ENCODE data around the gene CCDC136. TPM values are rescaled to one million over a fixed set of nuclear protein-coding genes. Genes with fewer than 3 reads are reported as not detected.

CCDC136 gene
- total RNA-seq, 1 donor from 2014 or later = 0.26 TPM

- DNase-seq (ENCODE audit: low read depth) (no peak), FAIRE-seq (no peak)
- Histone ChIP-seq H3K4me3 (ENCODE audit: low read depth, low read length) (peak overlapping the region; percentile 44), H3K36me3 (ENCODE audit: control insufficient read depth, insufficient read depth, low read length) (peaks cover 10% of the 10 kb centered on the region), H3K27me3 (ENCODE audit: control insufficient read depth, insufficient read depth, low read length) (no peaks in the 10 kb centered on the region)
- no peak for TF ChIP-seq CTCF (IDR thresholded peaks at IDR 0.05; ENCODE audit: insufficient read depth, low read length, severe bottlenecking)
Measured at GRCh38 chr7:128868624-128869137, 76.9 kb downstream of the CCDC136 start.

GRCh38 chr7:128869138-128869943, 77.6 kb downstream of the CCDC136 start:
- DNase-seq (ENCODE audit: low read depth) = no peak
- no peaks in the 10 kb centered on the region for H3K27me3 ChIP-seq (ENCODE audit: control insufficient read depth, insufficient read depth, low read length)
- no peak for FAIRE-seq

GRCh38 chr7:128869944-128870285, 78.1 kb downstream of the CCDC136 start:
- H3K36me3 ChIP-seq (ENCODE audit: control insufficient read depth, insufficient read depth, low read length) = peaks cover 9% of the 10 kb centered on the region
- no peak for TF ChIP-seq CTCF (IDR thresholded peaks at IDR 0.05; ENCODE audit: insufficient read depth, low read length, severe bottlenecking)
- no peaks in the 10 kb centered on the region for H3K27me3 ChIP-seq (ENCODE audit: control insufficient read depth, insufficient read depth, low read length)
- FAIRE-seq (no peak), DNase-seq (ENCODE audit: low read depth) (no peak)
- peak overlapping the region; percentile 44 for H3K4me3 ChIP-seq (ENCODE audit: low read depth, low read length)

More at GRCh38 chr7:128869138-128869943, 77.6 kb downstream of the CCDC136 start:
- Histone ChIP-seq H3K4me3 (ENCODE audit: low read depth, low read length) (peak overlapping the region; percentile 44), H3K36me3 (ENCODE audit: control insufficient read depth, insufficient read depth, low read length) (peaks cover 10% of the 10 kb centered on the region)
- peak; percentile 19 for TF ChIP-seq CTCF (IDR thresholded peaks at IDR 0.05; ENCODE audit: insufficient read depth, low read length, severe bottlenecking)

- no peak overlapping the region for H3K4me3 ChIP-seq (ENCODE audit: low read depth, low read length)
- no peak for FAIRE-seq
- no peak for DNase-seq (ENCODE audit: low read depth)
- H3K36me3 ChIP-seq (ENCODE audit: control insufficient read depth, insufficient read depth, low read length) = peaks cover 1% of the 10 kb centered on the region
- no peak for TF ChIP-seq CTCF (IDR thresholded peaks at IDR 0.05; ENCODE audit: insufficient read depth, low read length, severe bottlenecking)
- H3K27me3 ChIP-seq (ENCODE audit: control insufficient read depth, insufficient read depth, low read length) = no peaks in the 10 kb centered on the region
Measured at GRCh38 chr7:128871050-128871449, 79.3 kb downstream of the CCDC136 start.

Other genes with a start within 250 kb of the CCDC136 start
- under 0.01 and 0.51 TPM in 2 replicates for gene GARIN1A, start 119.7 kb upstream of the CCDC136 start, total RNA-seq
- gene CALU, start 52.6 kb upstream of the CCDC136 start, total RNA-seq = 248 and 280 TPM in 2 replicates
- not detected in 2 replicates for gene OPN1SW, start 16.2 kb upstream of the CCDC136 start, total RNA-seq
- 0.64 and 1.8 TPM in 2 replicates for gene FLNC, start 38.4 kb downstream of the CCDC136 start, total RNA-seq
- 108 and 132 TPM in 2 replicates for gene ATP6V1F, start 70.9 kb downstream of the CCDC136 start, total RNA-seq
- gene KCP, start 118.7 kb downstream of the CCDC136 start, total RNA-seq = 0.53 and 1.3 TPM in 2 replicates
- 6.8 and 7.7 TPM in 2 replicates for gene IRF5, start 146.0 kb downstream of the CCDC136 start, total RNA-seq